Neural cell (in vitro differentiated cells): ENCODE data around the gene NEDD9.

Experiments
- CTCF ChIP-seq: fragments of 450-650 bp; IDR thresholded peaks from 2 replicates; pipeline ENCODE4 v1.5.1; 2014; ENCODE audit warnings: antibody characterized with exemption, mild to moderate bottlenecking, moderate library complexity; ENCODE audit not compliant: poor library complexity, severe bottlenecking
- EP300 ChIP-seq: fragments of 450-650 bp; conservative IDR thresholded peaks from 2 replicates; pipeline ENCODE4 v1.6.1; 2014; ENCODE audit warnings: antibody characterized with exemption, mild to moderate bottlenecking, moderate library complexity; ENCODE audit not compliant: poor library complexity, severe bottlenecking

- TF ChIP-seq EP300 (no peak), CTCF (no peak)
These were observed 35.8 kb downstream of the NEDD9 start for GRCh38 chr6:11196511-11197174.
